NOMO-1 (cell line): Measurements from ENCODE around the gene TEX54.
"Not testable (repeated sequence)": the region's sequence is repeated elsewhere in the genome, so short reads cannot be mapped to it uniquely, and the experiment has no call there.

Source experiments
- DNase-seq, 2 experiments: peaks; one replicate each; lab custom pipeline; 2025; ENCODE audit not compliant: unreplicated experiment in 2 of 2; lab: John Stamatoyannopoulos, UW

Gene TEX54

DNA sequence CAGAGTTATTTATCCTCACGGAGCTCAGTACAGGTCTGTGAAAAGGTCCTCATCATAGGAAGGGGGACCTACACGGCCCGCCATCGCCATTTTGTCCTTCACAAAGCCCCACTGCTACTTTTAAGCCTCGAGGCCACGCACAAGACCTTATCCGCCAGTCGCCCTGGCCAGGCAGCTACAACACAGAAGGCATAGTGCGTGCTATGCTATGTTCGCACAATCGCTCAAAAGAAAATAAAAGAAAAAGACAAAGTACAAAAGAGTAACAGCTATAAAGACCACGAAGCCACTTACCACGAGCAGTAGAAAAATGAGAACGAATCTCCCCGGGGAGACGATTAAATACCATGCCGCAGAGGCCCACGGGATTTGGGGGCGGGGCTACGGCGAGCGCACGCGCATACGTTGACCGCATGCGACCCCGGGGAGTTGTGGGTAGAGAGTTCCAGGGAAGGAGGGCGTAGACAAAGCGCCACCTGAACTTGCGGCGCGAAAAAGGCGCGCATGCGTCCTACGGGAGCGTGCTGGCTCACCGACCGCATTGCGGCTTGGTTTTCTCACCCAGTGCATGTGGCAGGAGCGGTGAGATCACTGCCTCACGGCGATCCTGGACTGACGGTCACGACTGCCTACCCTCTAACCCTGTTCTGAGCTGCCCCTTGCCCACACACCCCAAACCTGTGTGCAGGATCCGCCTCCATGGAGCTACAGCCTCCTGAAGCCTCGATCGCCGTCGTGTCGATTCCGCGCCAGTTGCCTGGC lies 23.1 kb upstream of the TEX54 start:
- DNase-seq: peak; percentile 95 to 96

DNA sequence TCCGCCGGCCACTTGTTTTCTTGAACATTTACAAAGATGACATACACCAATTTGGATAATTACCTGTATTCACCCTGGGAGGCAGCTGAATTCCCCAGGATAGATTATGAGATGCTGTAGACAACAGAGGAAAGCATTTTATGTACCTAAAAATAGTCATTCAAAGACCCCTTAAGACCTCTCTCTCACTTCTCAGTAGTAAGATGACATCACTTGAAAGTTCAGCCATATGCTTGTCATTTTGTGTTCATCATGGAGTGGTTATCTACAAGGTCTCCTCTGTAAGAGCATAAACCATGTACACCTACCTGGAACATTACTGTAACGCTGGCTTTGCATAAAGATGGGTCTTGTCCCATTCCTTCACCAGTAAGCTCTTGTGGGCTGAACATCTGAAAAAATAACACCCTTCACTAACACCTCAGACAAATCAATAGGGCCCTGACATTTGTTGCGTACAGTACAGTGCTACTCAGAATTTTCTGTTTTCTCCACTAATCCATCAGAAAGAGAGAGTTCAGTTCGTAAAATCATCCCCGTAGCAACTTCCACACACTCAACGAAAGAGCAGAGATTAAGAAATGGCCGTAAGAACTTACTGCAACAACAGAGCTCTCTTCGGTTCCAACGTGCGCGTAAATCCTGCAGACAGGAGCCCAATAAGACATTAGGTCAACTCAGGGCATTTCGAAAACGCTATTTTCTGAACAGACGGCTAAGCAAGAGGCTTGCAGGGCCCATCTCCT lies 22.4 kb upstream of the TEX54 start:
- peak in 1 of 2 experiments; percentile 45 for DNase-seq

DNA sequence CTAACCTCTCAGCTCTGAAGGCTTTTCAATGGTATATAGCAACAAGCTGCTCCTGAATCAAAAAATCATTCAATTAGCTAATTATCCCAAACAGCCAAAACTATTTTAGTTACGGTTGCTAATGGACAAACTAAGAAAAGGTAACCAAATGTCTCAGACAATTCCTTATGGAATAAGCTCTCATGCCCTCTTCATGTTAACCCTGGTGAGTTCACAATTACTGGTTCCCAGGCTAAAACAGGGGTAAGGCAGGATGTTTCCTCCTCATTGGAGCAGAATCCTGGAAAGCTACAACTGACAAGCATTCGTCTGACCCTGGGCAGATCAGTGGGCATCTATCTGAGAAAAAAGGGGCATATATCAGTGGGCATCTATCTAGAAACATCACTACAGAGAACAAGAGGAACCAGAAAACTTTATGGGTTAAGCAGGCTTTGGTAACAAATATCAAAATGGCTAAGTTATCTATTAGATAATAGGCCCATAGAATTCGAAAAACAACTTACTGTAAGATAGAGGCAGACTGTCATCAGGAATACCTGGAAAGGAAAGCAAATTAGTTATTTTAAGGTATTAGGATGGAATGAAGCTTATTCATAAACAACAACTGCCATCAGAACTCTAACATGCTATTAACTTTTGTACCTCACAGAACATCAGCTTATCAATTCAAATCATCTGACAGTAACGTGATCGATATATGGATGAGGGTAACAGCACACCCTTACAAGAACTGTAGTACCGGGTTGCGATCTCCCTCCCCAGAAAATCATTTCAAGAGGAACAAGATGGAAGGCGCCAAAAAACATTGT lies 21.6 kb upstream of the TEX54 start:
- DNase-seq: peak in 1 of 2 experiments; percentile 18

DNA sequence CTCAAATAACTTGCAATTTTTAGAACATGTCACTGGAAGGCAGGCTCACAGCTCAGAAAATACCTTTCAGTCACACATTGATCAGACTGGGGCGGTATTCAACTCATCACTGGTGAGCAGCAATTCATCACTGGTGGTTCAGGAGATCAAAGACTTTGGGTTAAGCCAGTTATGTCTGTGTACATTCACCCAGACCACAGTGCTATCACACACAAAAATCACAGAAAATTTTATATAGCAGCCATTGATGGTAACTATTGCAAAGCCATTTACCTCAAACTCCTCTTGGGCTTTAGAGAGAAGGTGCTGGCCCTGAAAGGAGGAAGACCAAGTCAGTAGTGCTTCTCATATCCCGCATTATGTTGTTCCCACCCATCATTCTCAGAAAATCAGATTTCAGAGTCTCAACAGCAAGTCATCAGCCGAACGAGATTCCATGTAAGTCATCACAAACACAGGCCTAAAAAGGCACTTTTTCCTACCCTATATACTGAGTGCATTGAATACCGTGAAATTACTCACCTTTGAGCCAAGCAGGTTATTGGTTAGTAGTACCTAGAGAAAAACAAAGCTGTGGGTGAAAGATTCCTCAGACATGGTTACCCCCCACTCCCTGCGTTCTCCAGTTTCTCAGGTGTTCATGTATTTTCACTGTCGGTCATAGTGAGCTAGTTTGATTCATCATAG lies 20.8 kb upstream of the TEX54 start:
- DNase-seq: no peak

DNA sequence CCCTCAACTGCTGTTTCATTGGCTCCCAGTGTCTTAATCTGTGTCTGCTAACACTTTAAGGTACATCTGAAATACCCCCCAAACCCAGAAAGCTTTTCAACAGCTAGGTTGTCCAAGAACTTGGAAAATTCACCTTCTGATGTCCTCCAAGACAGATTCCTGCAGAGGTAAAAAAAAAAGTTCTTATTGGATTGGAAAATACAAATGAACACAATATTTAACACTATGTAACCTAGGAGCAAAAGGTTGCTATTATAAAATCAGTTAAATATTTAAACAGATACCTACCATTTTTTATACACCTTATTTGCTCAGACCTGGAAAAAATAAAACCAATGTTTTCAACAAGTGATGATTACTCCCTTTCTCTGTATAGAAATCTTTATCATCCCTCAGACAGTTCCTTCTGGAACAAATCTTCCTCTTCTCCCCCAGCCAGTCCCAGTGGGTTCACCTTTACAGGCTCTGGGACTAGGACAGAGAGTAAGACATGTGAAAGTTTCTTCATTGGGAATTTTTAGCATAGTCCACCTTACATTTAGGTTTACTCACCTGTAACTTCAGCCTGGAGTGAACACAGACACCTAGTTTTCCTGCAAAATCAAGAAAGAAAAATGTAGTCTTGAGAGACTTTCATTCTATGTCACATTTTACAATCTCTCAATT lies 20.0 kb upstream of the TEX54 start:
- DNase-seq: no peak

DNA sequence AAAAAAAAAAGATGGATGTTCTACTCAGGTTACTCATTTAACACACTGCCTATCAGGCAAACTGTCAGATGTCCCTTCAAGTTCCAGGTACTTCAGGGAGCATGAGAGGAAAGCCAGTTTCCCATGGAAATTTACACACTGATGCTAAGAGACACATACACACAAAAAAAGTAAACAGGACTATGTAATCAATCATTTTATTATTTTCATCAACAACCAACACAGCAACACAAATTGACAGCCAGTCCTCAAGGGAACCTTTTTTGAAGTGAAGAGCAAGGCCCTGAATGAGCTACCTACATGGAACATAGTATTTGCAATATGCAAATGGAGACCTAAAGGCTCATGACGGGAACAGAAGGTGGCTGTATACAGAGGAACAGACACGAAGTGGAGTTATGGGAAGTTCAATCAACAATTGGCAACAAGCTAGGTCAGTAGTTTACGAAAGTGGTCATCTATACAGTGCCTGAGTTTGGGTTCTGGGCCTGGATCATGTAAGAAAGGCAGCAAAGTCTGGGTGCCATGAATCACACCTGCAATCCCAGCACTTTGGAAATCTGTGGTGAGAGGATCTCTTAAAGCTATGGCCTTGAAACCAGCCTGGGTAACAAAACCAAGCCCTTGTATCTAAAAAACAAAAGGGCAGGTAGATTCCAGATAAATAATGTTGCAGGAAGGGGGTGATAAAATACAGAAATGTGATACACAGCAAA lies 19.3 kb upstream of the TEX54 start:
- DNase-seq: no peak

DNA sequence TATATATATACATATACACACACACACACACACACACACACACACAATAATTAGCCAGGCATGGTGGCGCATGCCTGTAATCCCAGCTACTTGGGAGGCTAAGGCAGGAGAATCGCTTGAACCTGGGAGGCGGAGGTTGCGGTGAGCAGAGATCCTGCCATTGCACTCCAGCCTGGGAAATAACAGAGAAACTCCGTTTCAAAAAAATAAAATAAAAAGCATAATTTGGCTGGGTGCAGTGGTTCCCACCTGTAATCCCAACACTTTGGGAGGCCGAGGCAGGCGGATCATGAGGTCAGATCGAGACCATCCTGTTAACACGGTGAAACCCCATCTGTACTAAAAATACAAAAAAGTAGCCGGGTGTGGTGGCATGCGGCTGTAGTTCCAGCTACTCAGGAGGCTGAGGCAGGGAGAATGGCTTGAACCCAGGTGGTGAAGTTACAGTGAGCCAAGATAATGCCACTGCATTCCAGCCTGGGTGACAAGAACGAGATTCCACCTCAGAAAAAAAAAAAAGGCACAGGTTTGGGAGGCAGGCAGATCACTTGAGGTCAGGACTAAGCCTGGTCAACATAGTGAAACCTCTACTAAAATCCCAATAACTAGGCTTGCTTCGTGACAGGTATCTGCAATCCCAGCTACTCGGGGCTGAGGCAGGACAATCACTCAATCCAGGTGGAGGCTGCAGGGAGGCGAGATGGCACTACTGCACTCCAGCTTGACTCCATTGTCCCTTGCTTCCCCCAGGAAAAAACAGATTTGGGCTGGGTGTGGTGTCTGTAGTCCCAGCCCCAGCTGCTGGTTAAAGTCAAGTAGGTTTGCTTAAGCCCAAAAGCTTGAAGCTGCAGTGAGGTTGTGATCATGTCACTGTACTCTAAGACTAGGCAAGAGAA lies 18.5 kb upstream of the TEX54 start:
- DNase-seq: no peak

DNA sequence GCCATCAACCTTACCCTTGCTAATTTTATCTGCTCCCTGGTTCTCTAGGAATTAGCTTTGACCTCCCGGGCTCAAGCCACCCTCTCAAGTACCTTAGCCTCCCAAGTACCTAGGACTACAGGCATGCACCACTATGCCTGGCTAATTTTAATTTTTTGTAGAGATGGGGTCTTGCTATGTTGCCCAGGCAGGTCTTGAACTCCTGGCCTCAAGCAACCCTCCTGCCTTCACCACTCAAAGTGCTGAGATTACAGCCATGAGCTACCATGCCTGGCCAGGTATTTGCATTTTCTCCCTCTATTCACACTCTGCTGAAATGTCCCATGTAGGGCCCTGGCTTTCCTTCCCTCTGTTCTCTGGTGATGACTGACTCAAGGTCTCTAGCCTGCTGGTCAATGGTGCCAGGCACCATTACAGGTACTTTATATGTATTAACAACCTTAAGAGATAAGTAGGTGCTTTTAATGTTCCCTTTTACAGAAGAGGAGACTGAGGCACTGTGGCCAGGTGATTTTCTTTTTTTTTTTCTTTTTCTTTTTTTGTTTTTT lies 15.2 kb upstream of the TEX54 start:
- no peak for DNase-seq

DNA sequence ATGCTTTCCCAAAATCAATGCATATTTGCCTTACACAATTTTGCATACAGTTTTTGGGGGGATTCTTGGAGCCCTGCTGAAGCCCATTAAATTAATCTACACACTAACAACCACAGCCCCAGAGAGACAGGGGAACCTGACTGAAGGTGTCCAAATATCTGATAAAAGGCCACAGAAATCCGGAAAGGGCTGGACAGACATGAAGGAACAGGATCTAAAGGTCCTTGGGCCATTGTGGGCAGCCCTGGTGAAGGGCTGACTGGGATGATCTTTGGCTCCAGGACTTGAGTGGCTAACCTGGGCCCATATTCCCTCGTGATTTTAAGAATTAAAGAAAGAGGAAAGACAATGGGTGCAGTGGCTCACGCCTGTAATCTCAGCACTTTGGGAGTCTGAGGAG lies 13.5 kb upstream of the TEX54 start:
- DNase-seq: no peak

DNA sequence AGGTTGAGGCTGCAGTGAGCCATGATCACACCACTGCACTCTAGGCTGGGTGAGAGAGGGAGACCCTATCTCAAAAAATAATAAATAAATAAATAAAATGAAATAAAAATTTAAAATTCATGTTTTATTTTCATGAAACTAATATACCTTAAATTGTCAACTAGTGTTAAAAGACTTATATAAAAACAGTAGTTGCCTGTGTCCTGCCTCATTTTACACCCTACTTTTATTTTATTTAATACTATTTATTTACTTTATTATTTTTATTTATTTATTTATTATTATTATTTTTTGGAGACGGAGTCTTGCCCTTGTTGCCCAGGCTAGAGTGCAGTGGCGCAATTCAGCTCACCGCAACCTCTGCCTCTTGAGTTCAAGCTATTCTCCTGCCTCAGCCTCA lies 11.5 kb upstream of the TEX54 start:
- no peak for DNase-seq

DNA sequence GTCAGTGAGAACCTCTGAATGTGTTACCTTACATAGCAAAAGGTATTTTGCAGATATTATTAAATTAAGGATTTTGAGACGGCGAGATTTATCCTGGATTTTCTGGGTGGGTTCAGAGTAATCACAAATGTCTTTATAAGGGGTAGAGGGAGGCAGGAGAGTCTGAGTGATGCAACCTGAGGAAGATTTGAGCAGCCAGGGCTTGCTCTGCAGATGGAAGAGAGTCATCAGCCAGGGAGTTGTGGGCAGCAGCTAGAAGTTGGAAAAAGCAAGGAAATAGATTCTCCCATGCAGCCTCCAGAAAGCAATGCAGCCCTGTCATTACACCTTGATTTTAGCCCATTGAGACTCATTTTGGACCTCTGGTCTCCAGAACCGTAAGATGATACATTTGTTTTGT lies 10.8 kb upstream of the TEX54 start:
- DNase-seq: no peak

DNA sequence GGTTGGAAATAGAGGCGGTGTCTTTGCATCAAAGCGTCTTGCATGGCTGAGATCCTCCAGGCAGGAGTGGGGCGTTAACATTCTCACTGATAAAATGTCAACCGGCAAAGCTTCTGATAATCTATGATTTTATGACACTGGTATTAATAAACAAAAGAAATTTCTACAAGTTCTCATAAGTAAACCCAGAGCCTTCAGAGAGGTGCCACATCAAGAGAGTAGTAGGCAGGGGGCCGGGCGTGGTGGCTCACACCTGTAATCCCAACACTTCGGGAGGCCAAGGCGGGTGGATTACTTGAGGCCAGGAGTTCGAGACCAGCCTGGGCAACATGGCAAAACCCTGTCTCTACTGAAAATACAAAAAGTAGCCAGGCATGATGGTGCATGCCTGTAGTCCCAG lies 10.2 kb upstream of the TEX54 start:
- DNase-seq: not testable (repeated sequence)

DNA sequence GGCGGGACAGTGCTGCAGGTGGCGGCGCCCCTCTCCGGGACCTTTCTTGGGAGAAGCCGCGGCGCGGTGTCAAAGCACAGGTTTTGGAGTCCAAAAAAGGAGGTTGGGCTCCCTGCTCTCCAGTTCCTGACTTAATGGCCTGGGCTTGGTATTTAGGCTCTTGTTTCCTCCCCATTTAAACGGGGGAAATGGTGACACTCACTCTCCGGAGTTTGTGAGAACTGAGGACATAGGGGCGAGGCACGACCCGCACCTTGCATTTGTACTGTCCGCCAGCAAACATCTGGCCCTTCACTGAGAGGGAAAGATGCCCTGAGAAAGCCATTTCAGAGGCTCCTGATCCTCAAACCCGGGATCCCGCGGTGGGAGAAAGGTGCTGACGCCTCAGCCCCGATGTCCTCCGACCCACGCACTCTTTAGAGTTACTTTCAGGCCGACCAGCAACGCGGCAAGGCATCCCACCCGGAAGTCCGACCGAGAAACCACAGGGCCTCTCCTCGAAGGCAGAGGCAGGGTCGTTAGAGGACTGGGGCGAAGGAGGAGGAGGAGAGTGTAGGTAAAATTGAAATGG lies 9.6 kb upstream of the TEX54 start:
- DNase-seq: no peak

DNA sequence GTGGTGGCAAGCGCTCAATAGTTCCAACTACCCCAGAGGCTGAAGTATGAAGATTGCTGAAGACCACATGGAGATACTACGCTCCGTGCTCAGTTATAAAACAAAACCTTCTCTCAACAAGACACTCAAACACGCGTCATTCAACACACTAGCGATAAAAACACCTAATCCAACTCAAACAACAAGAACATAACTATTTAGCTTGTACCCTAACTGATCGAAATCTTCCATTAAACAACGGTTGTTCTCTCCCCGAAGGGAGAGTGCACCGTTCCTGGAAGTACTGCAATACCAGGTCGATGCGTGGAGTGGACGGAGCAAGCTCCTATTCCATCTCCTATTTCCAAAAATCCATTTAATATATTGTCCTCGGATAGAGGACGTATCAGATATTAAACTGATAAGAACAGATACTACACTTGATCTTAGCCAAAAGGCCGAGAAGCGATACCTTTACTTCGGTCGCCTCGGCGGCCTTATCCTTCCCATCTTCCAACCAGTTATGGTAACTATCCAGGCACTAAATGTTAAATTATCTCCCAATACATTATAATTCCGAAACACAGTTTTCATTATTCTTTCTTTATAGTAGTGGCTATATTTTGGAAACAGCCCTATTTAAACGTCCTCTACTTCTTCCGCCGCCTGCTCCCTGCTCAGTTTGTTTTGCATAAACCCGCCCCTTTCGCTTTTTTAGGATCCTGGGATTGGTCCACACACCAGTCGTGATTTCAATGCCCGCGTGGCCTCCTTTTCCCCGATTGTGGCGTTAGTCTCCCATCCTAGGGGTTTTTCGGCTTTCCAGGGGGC lies 8.9 kb upstream of the TEX54 start:
- peak; percentile 79 to 98 for DNase-seq

DNA sequence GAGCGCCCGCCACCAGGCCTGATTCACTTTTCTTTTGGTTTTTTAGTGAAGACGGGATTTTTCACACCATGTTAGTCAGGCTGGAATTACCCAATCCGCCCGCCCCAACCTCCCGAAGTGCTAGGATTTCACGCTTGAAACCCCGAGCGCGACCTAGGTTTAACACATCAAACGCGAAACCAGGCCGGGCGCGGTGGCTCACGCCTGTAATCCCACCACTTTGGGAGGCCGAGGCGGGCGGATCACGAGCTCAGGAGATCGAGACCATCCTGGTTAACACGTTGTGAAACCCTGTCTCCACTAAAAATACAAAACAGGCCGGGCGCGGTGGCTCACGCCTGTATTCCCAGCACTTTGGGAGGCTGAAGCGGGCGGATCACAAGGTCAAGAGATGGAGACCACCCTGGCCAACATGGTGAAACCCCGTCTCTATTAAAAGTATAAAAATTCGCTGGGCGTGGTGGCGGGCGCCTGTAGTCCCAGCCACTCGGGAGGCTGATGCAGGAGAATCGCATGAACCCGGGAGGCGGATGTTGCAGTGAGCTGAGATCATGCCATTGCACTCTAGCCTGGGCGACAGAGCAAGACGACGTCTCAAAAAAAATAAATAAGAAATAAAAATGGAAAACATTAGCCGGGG lies 8.2 kb upstream of the TEX54 start:
- DNase-seq: peak in 1 of 2 experiments; percentile 46

DNA sequence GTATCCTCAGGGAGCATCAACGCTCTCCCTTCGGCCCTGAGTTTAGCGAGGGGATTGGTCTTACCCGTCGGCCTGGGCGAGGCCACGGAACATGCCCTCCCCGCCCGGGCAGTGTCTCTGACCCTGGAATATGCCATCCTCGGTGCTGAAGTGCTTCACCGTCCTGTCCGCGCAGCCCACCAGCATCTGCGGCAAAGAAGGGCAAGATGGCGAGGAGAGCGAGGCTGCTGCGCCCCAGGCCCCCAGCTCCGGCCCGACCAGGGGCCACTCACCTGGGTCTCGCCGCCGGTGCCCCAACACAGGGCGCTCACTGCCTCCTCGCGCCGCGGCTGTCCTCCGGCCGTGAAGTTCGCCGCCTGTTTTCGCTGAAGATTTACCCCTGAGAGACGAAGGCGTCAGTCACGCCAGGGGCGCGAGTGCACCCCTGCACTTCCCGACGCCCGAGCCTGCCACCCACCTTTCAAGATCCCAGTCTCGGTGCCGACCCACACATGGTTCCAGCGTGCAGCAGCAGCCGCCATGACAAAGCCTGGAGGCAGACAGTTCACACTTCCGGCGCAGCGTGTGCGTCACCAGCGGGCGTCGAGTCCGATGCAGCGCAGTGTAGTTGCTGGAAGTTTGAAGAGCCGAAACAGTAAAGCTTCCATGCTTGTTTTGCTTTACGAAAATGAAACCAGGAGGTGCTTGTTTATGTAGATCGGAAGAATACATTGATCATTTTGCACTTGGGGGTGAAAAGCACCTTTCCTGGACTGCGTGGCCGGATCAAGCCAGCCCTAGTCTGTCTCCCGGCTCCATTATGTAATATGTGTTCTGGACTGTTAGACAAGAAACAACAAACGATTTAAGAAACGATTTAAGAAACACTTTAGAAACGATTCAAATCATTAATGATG lies 6.7 kb upstream of the TEX54 start, which contains the start of gene WDR74:
Gene WDR74, minus strand, starts transcription at position 541 of the 896 bp plus-strand sequence. Its CDS starts 20 bp downstream, at position 521.
- peak; percentile 89 to 94 for DNase-seq
